GM12878 (cell line): ENCODE data around the gene CDR2. TPM values are rescaled to one million over a fixed set of nuclear protein-coding genes. Genes with fewer than 3 reads are reported as not detected.

Experiments
- ATAC-seq: fragments of 200-7000 bp; cut with Tn5 transposase; 3 replicates; pipeline ENCODE4 v1.9.1; 2020; ENCODE audit warnings: mild to moderate bottlenecking, moderate library complexity
- BruUV-seq: library from RNA; stranded (reverse); fragments of 400-500 nt; replicated peaks from 2 replicates; lab custom pipeline; 2021; lab: Mats Ljungman, UMichigan
- CTCF ChIA-PET: fragments of 300-600 bp; sonication (Branson Sonifier 250); formaldehyde crosslinking; extraction: SDS; loops from one replicate; lab custom pipeline; 2021; ENCODE audit warnings: inconsistent platforms; lab: Yijun Ruan, JAX
- POLR2A ChIA-PET: fragments of 350-600 bp; formaldehyde crosslinking; extraction: SDS; loops from one replicate; lab custom pipeline; 2021; ENCODE audit warnings: inconsistent platforms; lab: Charles Lee
- RAD21 ChIA-PET: fragments of 300-600 bp; sonication (Branson Sonifier 250); formaldehyde crosslinking; loops from one replicate; lab custom pipeline; 2023; ENCODE audit warnings: antibody characterized with exemption; ENCODE audit not compliant: unreplicated experiment; lab: Charles Lee
- SMC1A ChIA-PET: fragments of 300-600 bp; sonication (Branson Sonifier 250); formaldehyde crosslinking; loops from one replicate; lab custom pipeline; 2023; ENCODE audit not compliant: unreplicated experiment, uncharacterized antibody; lab: Charles Lee
- DNase-seq: peaks from one replicate; pipeline ENCODE4 v3.0.0-alpha.2; 2011; ENCODE audit warnings: low read depth, low spot score
- FAIRE-seq: peaks from 3 replicates; lab custom pipeline; 2011; peaks lifted over from hg19 to GRCh38; lab: Jason Lieb, UNC
- H2AFZ ChIP-seq: 2 replicates; pipeline ENCODE4 v1.6.0; 2011; ENCODE audit warnings: low read depth, low read length, control low read depth; ENCODE audit not compliant: control insufficient read depth
- H3K27ac ChIP-seq: 2 replicates; pipeline ENCODE4 v1.5.1; 2011; ENCODE audit warnings: control low read depth; ENCODE audit not compliant: control insufficient read depth, insufficient read depth
- H3K27me3 ChIP-seq, 2 experiments: replicated peaks in 1 of 2; 2 replicates each; pipeline versions ENCODE4 v1.6.0 to v1.6.1; 2011; ENCODE audit warnings: low read length in 1 of 2; ENCODE audit not compliant: control insufficient read depth in 2 of 2, insufficient read depth in 2 of 2
- H3K36me3 ChIP-seq, 2 experiments: 2 replicates each; pipeline ENCODE4 v1.5.1; 2011; ENCODE audit warnings: low read length in 1 of 2; ENCODE audit not compliant: control insufficient read depth in 2 of 2, insufficient read depth in 2 of 2
- H3K4me1 ChIP-seq: 2 replicates; pipeline ENCODE4 v1.6.1; 2011; ENCODE audit warnings: mild to moderate bottlenecking, low read length, moderate library complexity, mixed read lengths; ENCODE audit not compliant: control insufficient read depth, insufficient read depth
- H3K4me2 ChIP-seq: 2 replicates; pipeline ENCODE4 v1.6.0; 2011; ENCODE audit warnings: control low read depth; ENCODE audit not compliant: control insufficient read depth, insufficient read depth
- H3K4me3 ChIP-seq: fragments of 200-600 bp; sonication (generic); 2 replicates; pipeline ENCODE4 v1.5.1; 2016
- H3K79me2 ChIP-seq: 2 replicates; pipeline ENCODE4 v1.6.0; 2011; ENCODE audit warnings: low read length; ENCODE audit not compliant: control insufficient read depth, insufficient read depth
- H3K9ac ChIP-seq: 2 replicates; pipeline ENCODE4 v1.8.0; 2011; ENCODE audit warnings: low read length, control low read depth, mixed read lengths; ENCODE audit not compliant: control insufficient read depth, insufficient read depth
- H3K9me3 ChIP-seq: replicated peaks from 3 replicates; pipeline ENCODE4 v1.5.1; 2011; ENCODE audit warnings: mild to moderate bottlenecking, low read length; ENCODE audit not compliant: control insufficient read depth, insufficient read depth
- H4K20me1 ChIP-seq: 2 replicates; pipeline ENCODE4 v1.6.0; 2011; ENCODE audit not compliant: control insufficient read depth, insufficient read depth
- EP300 ChIP-seq, 2 experiments: fragments of 150-350 bp in 1 of 2; IDR thresholded peaks; 2 replicates each; pipeline ENCODE4 v1.6.1; 2011 to 2012; ENCODE audit warnings: low read depth in 2 of 2, low read length in 2 of 2, borderline replicate concordance in 1 of 2, improper control_type of control experiment in 1 of 2, inconsistent platforms in 1 of 2; ENCODE audit not compliant: control insufficient read depth in 1 of 2
- KLF5 ChIP-seq: fragments of 450-650 bp; IDR thresholded peaks from 2 replicates; pipeline ENCODE4 v1.6.1; 2014; ENCODE audit warnings: mild to moderate bottlenecking; ENCODE audit not compliant: partially characterized antibody
- SMAD5 ChIP-seq: IDR thresholded peaks from 2 replicates; pipeline ENCODE4 v1.6.1; 2016; ENCODE audit warnings: antibody characterized with exemption, low read depth
- SMARCA5 ChIP-seq: fragments of 450-650 bp; IDR thresholded peaks from 2 replicates; pipeline ENCODE4 v1.6.1; 2017; ENCODE audit warnings: mild to moderate bottlenecking
- ZNF274 ChIP-seq: IDR thresholded peaks from one replicate; pipeline ENCODE4 v1.8.0; 2011; ENCODE audit not compliant: insufficient read length, insufficient read depth
- WGBS: methylation state at CpG from one replicate; pipeline ENCODE4 v1.1.6; 2016; ENCODE audit warnings: low lambda C conversion rate; ENCODE audit not compliant: insufficient replicate concordance, insufficient coverage; ENCODE audit errors: missing lambda C conversion rate; 5-methylcytosine and 5-hydroxymethylcytosine counted together
- in situ Hi-C: fragments of 300-500 bp; cut with MboI; formaldehyde crosslinking; loops from 9 replicates; pipeline ENCODE4 v1.14.3; 2018; ENCODE audit warnings: mixed read lengths
- intact Hi-C: fragments of 100-400 bp; cut with micrococcal nuclease; formaldehyde crosslinking; loops from one replicate; pipeline ENCODE4 v1.14.2; 2022; ENCODE audit not compliant: unreplicated experiment
- polyA plus RNA-seq, 11 experiments: library from polyadenylated mRNA; depleted of rRNA in 4 of 11; unstranded in 6 of 11; stranded (reverse) in 5 of 11; fragments of >200 nt; fragmentation: Nextera tagmentation in 4 of 11; fragmentation: Illumina TruSeq in 1 of 11; extraction: Ambion mirVana in 4 of 11; extraction: Trizol in 1 of 11; gene quantifications; 1 replicate in 1 of 11; 2 replicates in 10 of 11; pipeline versions ENCODE4 v1.2.1 to v1.2.3, GENCODE V29; 2011 to 2016; ENCODE audit warnings: inconsistent platforms in 2 of 11, missing spikeins in 2 of 11, low read depth in 1 of 11
- total RNA-seq, 4 experiments: library from RNA; depleted of rRNA in 3 of 4; stranded (reverse); fragments of >200 nt in 3 of 4; fragmentation: Illumina TruSeq in 1 of 4; extraction: Trizol in 1 of 4; gene quantifications; 2 replicates each; pipeline versions ENCODE4 v1.2.1 to v1.2.3, GENCODE V29; 2013 to 2021
- TF ChIP-seq, protein P1 (sequence below): fragments of 450-650 bp; IDR thresholded peaks from 2 replicates; pipeline ENCODE4 v1.6.1; 2017; ENCODE audit warnings: mild to moderate bottlenecking, low read depth, inconsistent platforms; ENCODE audit not compliant: poor library complexity, severe bottlenecking
- TF ChIP-seq, protein P2 (sequence below): fragments of 450-650 bp; conservative IDR thresholded peaks from 2 replicates; pipeline ENCODE4 v1.6.1; 2017; ENCODE audit warnings: mild to moderate bottlenecking, moderate library complexity
- TF ChIP-seq, protein P3 (sequence below): fragments of 450-650 bp; IDR thresholded peaks from 2 replicates; pipeline ENCODE4 v1.6.1; 2017; ENCODE audit warnings: borderline replicate concordance
- TF ChIP-seq, protein P4 (sequence below): fragments of 450-650 bp; formaldehyde crosslinking; IDR thresholded peaks from 2 replicates; pipeline ENCODE4 v1.4.0; 2020; ENCODE audit warnings: mild to moderate bottlenecking, moderate library complexity
- TF ChIP-seq, protein P5 (sequence below): IDR thresholded peaks from 2 replicates; pipeline ENCODE4 v1.6.1; 2012; ENCODE audit warnings: mild to moderate bottlenecking, low read depth, low read length

Gene CDR2
- total and polyA plus RNA-seq, 10 of the 15 experiments (the other 5 are each of a cell fraction or from before 2014, with no cell fraction given), result 4.8 to 24.3 (median 19.2) TPM

DNA sequence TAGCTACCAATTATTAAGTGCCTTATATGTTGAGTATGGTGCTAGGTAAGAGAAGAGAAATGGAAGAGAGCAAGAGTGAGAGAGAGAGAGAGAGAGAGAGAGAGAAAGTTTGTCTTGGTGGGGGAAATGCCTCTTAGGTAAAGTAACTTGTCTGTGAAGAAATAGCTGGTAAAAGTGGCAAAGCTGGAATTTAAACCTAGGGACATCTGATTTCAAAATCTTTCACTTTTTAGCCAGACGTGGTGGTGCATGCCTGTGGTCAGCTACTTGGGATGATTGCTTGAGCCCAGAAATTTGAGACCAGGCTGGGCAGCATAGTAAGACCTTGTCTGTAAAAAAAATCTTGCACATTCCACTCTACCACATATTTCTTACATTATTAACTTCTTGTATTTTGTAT is 23.0 kb upstream of the CDR2 start:
- WGBS, result 100% methylated on average over 1 of the region's 1 CpG
- H3K27me3 ChIP-seq, result no peaks in the 10 kb centered on the region
- no peak overlapping the region for H3K4me2 ChIP-seq
- in situ Hi-C loops (loop anchor here (5.0 kb wide), 1 partner anchor 50 kb away; no protein-coding TSS in a partner anchor), intact Hi-C loops (no loop called here)
- BruUV-seq, result no TSS peak
- no peaks in the 10 kb centered on the region for H4K20me1 ChIP-seq
- no peak overlapping the region for H3K4me3 ChIP-seq
- no peaks in the 10 kb centered on the region for H3K9me3 ChIP-seq
- H3K27ac ChIP-seq, result no peak overlapping the region
- POLR2A ChIA-PET, result interaction anchor here (0.6 to 0.7 kb wide), 2 partner anchors 24 to 1770 kb away, joined by 3 to 4 read pairs; no protein-coding TSS in a partner anchor
- DNase-seq (no peak), FAIRE-seq (no peak), ATAC-seq (no peak)
- CTCF ChIA-PET, result no interaction called here
- H3K79me2 ChIP-seq, result no peaks in the 10 kb centered on the region
- no peaks in the 10 kb centered on the region for H3K4me1 ChIP-seq
- H3K36me3 ChIP-seq, result no peaks in the 10 kb centered on the region
- RAD21 ChIA-PET, result no interaction called here
- SMC1A ChIA-PET, result interaction anchor here (0.5 to 1.7 kb wide), 4 partner anchors 9 to 101 kb away, joined by 3 to 4 read pairs (median 4); no protein-coding TSS in a partner anchor
- H2AFZ ChIP-seq, result no peak overlapping the region
- no peak overlapping the region for H3K9ac ChIP-seq
- TF ChIP-seq, protein P1, sequence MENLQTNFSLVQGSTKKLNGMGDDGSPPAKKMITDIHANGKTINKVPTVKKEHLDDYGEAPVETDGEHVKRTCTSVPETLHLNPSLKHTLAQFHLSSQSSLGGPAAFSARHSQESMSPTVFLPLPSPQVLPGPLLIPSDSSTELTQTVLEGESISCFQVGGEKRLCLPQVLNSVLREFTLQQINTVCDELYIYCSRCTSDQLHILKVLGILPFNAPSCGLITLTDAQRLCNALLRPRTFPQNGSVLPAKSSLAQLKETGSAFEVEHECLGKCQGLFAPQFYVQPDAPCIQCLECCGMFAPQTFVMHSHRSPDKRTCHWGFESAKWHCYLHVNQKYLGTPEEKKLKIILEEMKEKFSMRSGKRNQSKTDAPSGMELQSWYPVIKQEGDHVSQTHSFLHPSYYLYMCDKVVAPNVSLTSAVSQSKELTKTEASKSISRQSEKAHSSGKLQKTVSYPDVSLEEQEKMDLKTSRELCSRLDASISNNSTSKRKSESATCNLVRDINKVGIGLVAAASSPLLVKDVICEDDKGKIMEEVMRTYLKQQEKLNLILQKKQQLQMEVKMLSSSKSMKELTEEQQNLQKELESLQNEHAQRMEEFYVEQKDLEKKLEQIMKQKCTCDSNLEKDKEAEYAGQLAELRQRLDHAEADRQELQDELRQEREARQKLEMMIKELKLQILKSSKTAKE, result no peak
- TF ChIP-seq SMAD5 (no peak), SMARCA5 (no peak), KLF5 (no peak), ZNF274 (no peak), EP300 (IDR thresholded peaks at IDR 0.05; ENCODE audit: borderline replicate concordance in 1 of 2, control insufficient read depth in 1 of 2, low read depth in 2 of 2, low read length in 2 of 2) (no peak)
- TF ChIP-seq, protein P2, sequence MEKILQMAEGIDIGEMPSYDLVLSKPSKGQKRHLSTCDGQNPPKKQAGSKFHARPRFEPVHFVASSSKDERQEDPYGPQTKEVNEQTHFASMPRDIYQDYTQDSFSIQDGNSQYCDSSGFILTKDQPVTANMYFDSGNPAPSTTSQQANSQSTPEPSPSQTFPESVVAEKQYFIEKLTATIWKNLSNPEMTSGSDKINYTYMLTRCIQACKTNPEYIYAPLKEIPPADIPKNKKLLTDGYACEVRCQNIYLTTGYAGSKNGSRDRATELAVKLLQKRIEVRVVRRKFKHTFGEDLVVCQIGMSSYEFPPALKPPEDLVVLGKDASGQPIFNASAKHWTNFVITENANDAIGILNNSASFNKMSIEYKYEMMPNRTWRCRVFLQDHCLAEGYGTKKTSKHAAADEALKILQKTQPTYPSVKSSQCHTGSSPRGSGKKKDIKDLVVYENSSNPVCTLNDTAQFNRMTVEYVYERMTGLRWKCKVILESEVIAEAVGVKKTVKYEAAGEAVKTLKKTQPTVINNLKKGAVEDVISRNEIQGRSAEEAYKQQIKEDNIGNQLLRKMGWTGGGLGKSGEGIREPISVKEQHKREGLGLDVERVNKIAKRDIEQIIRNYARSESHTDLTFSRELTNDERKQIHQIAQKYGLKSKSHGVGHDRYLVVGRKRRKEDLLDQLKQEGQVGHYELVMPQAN, result no peak
- TF ChIP-seq, protein P3, sequence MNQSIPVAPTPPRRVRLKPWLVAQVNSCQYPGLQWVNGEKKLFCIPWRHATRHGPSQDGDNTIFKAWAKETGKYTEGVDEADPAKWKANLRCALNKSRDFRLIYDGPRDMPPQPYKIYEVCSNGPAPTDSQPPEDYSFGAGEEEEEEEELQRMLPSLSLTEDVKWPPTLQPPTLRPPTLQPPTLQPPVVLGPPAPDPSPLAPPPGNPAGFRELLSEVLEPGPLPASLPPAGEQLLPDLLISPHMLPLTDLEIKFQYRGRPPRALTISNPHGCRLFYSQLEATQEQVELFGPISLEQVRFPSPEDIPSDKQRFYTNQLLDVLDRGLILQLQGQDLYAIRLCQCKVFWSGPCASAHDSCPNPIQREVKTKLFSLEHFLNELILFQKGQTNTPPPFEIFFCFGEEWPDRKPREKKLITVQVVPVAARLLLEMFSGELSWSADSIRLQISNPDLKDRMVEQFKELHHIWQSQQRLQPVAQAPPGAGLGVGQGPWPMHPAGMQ, result no peak
- TF ChIP-seq, protein P4, sequence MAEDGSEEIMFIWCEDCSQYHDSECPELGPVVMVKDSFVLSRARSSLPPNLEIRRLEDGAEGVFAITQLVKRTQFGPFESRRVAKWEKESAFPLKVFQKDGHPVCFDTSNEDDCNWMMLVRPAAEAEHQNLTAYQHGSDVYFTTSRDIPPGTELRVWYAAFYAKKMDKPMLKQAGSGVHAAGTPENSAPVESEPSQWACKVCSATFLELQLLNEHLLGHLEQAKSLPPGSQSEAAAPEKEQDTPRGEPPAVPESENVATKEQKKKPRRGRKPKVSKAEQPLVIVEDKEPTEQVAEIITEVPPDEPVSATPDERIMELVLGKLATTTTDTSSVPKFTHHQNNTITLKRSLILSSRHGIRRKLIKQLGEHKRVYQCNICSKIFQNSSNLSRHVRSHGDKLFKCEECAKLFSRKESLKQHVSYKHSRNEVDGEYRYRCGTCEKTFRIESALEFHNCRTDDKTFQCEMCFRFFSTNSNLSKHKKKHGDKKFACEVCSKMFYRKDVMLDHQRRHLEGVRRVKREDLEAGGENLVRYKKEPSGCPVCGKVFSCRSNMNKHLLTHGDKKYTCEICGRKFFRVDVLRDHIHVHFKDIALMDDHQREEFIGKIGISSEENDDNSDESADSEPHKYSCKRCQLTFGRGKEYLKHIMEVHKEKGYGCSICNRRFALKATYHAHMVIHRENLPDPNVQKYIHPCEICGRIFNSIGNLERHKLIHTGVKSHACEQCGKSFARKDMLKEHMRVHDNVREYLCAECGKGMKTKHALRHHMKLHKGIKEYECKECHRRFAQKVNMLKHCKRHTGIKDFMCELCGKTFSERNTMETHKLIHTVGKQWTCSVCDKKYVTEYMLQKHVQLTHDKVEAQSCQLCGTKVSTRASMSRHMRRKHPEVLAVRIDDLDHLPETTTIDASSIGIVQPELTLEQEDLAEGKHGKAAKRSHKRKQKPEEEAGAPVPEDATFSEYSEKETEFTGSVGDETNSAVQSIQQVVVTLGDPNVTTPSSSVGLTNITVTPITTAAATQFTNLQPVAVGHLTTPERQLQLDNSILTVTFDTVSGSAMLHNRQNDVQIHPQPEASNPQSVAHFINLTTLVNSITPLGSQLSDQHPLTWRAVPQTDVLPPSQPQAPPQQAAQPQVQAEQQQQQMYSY (CRISPR knock-in tag), result no peak
- TF ChIP-seq, protein P5, sequence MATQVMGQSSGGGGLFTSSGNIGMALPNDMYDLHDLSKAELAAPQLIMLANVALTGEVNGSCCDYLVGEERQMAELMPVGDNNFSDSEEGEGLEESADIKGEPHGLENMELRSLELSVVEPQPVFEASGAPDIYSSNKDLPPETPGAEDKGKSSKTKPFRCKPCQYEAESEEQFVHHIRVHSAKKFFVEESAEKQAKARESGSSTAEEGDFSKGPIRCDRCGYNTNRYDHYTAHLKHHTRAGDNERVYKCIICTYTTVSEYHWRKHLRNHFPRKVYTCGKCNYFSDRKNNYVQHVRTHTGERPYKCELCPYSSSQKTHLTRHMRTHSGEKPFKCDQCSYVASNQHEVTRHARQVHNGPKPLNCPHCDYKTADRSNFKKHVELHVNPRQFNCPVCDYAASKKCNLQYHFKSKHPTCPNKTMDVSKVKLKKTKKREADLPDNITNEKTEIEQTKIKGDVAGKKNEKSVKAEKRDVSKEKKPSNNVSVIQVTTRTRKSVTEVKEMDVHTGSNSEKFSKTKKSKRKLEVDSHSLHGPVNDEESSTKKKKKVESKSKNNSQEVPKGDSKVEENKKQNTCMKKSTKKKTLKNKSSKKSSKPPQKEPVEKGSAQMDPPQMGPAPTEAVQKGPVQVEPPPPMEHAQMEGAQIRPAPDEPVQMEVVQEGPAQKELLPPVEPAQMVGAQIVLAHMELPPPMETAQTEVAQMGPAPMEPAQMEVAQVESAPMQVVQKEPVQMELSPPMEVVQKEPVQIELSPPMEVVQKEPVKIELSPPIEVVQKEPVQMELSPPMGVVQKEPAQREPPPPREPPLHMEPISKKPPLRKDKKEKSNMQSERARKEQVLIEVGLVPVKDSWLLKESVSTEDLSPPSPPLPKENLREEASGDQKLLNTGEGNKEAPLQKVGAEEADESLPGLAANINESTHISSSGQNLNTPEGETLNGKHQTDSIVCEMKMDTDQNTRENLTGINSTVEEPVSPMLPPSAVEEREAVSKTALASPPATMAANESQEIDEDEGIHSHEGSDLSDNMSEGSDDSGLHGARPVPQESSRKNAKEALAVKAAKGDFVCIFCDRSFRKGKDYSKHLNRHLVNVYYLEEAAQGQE, result no peak
